ENCODE measurements around the gene HYDIN.
"Not testable (repeated sequence)": the region's sequence is repeated elsewhere in the genome, so short reads cannot be mapped to it uniquely, and the experiment has no call there.

The HYDIN gene

DNA sequence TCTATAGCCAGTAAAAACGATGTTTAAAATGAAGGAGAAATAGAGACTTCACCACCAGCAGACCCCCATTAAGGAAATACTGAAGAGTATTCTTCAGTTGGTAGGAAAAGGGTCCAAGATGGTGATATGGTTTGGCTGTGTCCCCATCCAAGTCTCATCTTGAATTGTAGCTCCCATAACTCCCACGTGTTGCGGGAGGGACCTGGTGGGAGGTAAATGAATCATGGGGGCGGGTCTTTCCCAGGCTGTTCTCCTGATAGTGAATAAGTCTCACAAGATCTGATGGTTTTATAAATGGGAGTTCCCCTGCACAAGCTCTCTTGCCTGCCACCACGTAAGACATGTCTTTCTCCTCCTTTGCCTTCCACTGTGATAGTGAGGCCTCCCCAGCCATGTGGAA, 352.6 kb downstream of the HYDIN start:
- DNase-seq (ENCODE audit: insufficient read length, low spot score); FAIRE-seq: not testable (repeated sequence)

- FAIRE-seq; DNase-seq (ENCODE audit: insufficient read length, low spot score): not testable (repeated sequence)
These were observed 354.1 kb downstream of the HYDIN start for GRCh38 chr16:70876442-70876841.

DNA sequence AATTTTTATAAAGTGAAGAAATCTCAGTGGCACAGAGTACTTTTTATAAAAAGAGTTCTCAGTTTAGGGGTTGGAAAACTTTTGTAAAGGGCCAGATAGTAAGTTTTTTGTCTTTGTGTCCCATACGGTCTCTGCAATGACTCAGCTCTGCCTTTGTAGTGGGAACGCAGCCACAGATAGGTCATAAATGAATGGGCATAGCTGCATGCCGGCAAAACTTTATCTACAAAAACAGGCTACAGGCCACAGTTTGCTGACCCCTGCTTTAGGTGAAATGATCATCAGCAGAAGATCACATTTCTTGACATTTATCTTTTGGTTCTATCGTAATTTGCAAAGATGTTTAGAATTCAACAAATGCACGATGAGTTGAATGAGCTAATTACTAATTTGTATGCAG, 365.8 kb downstream of the HYDIN start:
- FAIRE-seq; DNase-seq (ENCODE audit: insufficient read length, low spot score): not testable (repeated sequence)

GRCh38 chr16:70861996-70862395, 368.5 kb downstream of the HYDIN start:
- not testable (repeated sequence) for FAIRE-seq; DNase-seq (ENCODE audit: insufficient read length, low spot score)

GRCh38 chr16:70851299-70851698, 379.2 kb downstream of the HYDIN start:
- not testable (repeated sequence) for FAIRE-seq; DNase-seq (ENCODE audit: insufficient read length, low spot score)

- not testable (repeated sequence) for FAIRE-seq; DNase-seq (ENCODE audit: insufficient read length, low spot score)
These were observed 406.9 kb downstream of the HYDIN start for GRCh38 chr16:70823498-70824118.

DNA sequence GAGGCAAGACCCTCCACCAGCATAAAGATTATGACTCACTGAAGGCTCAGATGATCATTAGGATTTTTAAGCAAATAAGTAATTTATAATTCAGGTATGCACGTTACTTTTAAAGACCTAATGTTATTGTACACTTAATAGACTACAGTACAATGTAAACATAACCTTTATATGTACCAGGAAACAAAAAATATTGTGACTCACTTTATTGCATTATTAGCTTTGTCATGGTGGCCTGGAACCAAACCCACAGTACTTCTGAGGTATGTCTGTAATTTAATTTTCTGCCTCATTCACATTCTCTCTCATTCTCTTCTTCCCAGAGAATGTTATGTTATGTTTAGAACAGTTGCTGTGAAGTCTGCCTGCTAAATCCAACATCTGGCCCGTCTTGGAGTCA, 407.8 kb downstream of the HYDIN start:
- not testable (repeated sequence) for DNase-seq (ENCODE audit: insufficient read length, low spot score); FAIRE-seq

DNA sequence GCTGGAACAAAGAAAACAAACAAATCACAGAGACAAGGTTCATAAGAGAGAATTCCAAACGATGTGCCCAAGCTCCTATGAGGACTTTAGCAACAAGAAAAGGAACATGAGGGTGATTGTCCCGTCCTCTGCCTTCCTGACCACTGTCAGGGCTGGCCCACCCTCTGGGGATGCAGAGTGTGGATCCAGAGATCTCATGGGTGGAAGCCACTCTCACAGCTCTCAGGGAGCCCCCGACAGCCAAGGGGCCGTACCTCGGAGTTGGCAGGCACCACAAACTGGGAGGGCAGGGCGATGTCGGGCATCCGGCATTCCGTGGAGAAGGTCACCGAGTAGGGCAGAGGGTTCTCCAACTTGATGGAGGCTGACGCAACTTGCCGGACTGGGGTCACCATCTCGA, 412.4 kb downstream of the HYDIN start:
- FAIRE-seq; DNase-seq (ENCODE audit: insufficient read length, low spot score): not testable (repeated sequence)

DNA sequence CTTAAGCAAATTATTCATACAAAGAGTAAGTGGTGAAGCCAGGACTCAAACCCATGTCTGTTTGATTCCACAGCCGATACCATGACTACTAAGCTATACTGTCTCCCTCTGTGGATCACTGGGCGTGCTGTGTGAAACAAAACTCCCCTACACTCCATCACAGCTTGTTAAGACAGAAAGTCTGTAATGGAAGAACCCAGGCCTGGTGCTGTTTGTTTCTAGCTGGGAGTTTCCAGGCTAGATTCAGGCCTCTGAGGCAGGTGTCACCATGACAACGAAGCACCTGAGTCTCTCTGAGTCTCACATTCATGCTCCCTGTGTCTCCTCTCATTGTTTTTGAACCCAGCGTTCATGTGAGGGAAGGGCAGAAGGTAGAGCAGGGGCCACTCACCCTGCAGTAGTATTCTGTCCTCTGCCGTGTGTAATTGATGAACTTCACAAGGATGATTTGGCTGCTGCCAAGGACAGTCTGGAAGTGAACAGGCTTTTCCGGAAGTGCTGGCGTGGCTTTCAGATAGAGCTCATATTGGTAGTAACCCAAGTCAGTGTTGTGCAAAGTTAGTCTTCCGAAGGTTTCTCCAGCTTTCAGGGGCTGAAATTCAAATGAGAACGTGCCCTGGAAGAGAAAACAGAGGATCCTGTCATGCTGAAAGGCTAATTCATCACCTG, 421.0 kb downstream of the HYDIN start:
- FAIRE-seq: no peak
- DNase-seq (ENCODE audit: insufficient read length, low spot score): no peak

DNA sequence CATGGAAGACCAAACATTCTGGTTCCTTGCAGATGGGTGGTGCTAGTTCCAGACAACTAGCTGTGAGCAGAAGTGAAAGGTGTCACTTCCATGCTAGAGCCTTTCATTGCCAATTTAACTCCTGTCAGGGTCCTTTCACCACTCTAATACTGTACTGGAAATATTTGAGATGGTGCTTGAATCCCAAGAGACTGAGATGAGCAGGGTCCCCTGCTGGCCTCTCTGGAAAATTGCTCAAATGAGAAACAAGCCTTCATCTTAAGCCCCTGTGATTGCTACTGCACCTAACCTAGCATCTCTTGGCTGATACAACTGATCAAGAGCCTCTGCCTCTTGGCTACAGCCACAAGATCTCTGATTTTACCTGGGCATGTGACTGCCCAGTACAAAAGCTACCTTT, 422.2 kb downstream of the HYDIN start:
- TF ChIP-seq POLR2AphosphoS5 (IDR thresholded peaks at IDR 0.05; ENCODE audit: low read depth, low read length): no peak
- peak; percentile 46 for TF ChIP-seq SPI1 (IDR thresholded peaks at IDR 0.05; ENCODE audit: low read depth, low read length)
- TF ChIP-seq PAX5 (IDR thresholded peaks at IDR 0.05; ENCODE audit: insufficient read depth, low read length, severe bottlenecking): no peak
- TF ChIP-seq TAF1 (IDR thresholded peaks at IDR 0.05; ENCODE audit: low read depth, low read length): no peak
- TF ChIP-seq POU2F2 (IDR thresholded peaks at IDR 0.05; ENCODE audit: low read depth, low read length): no peak
- no peak for TF ChIP-seq POLR2A (IDR thresholded peaks at IDR 0.05; ENCODE audit: low read depth, low read length)
- FAIRE-seq: no peak
- no peak for DNase-seq (ENCODE audit: insufficient read length, low spot score)

More for the DNA sequence above, 421.0 kb downstream of the HYDIN start:
- TF ChIP-seq POLR2A (IDR thresholded peaks at IDR 0.05; ENCODE audit: low read depth, low read length): no peak
- no peak for TF ChIP-seq SPI1 (IDR thresholded peaks at IDR 0.05; ENCODE audit: low read depth, low read length)
- no peak for TF ChIP-seq TAF1 (IDR thresholded peaks at IDR 0.05; ENCODE audit: low read depth, low read length)
- TF ChIP-seq POU2F2 (IDR thresholded peaks at IDR 0.05; ENCODE audit: low read depth, low read length): no peak
- TF ChIP-seq PAX5 (IDR thresholded peaks at IDR 0.05; ENCODE audit: insufficient read depth, low read length, severe bottlenecking): no peak
- TF ChIP-seq POLR2AphosphoS5 (IDR thresholded peaks at IDR 0.05; ENCODE audit: low read depth, low read length): no peak

DNA sequence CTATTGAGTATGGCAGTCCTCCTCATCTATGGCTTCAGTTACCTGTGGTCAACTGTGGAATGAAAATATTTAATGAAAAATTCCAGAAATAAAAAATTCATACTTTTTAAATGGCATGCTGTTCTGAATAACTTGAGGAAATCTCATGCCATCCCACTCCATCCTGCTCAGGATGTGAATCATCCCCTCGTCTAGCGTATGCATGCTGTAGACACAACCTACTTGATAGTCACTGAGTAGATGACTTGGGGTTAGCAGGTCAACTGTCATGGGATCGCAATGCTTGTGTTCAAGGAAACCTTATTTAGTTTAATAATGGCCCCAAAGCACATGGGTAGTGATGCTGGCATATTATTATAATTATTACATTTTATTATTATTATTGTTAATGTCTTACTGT, 424.7 kb downstream of the HYDIN start:
- FAIRE-seq (no peak), DNase-seq (ENCODE audit: insufficient read length, low spot score) (no peak)
- TF ChIP-seq POU2F2 (IDR thresholded peaks at IDR 0.05; ENCODE audit: low read depth, low read length): no peak
- TF ChIP-seq SPI1 (IDR thresholded peaks at IDR 0.05; ENCODE audit: low read depth, low read length): no peak
- TF ChIP-seq TAF1 (IDR thresholded peaks at IDR 0.05; ENCODE audit: low read depth, low read length): no peak
- TF ChIP-seq POLR2AphosphoS5 (IDR thresholded peaks at IDR 0.05; ENCODE audit: low read depth, low read length): no peak
- no peak for TF ChIP-seq PAX5 (IDR thresholded peaks at IDR 0.05; ENCODE audit: insufficient read depth, low read length, severe bottlenecking)
- no peak for TF ChIP-seq POLR2A (IDR thresholded peaks at IDR 0.05; ENCODE audit: low read depth, low read length)

DNA sequence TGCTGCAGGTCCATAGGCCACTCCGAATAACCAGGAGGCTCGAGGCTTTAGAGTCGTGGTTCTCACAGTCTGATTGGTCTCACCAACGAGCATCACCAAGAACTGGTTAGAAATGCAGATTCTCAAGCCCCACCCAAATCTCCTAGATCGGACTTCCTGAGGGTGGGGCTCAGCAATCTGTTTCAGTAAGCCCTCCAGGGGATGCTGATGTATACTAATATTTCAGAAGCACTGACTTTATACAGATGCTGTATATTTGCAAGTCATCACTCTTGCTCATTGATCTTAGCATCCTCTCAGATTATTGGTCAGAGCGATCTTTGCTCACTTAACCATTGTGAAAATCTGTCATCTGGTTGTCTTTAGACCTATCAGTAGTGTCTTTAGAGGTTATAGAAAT, 425.1 kb downstream of the HYDIN start:
- DNase-seq (ENCODE audit: insufficient read length, low spot score) (no peak), FAIRE-seq (no peak)
- TF ChIP-seq POU2F2 (IDR thresholded peaks at IDR 0.05; ENCODE audit: low read depth, low read length): no peak

- FAIRE-seq (no peak), DNase-seq (ENCODE audit: insufficient read length, low spot score) (no peak)
- no peak for TF ChIP-seq POU2F2 (IDR thresholded peaks at IDR 0.05; ENCODE audit: low read depth, low read length)
- TF ChIP-seq POLR2A (IDR thresholded peaks at IDR 0.05; ENCODE audit: low read depth, low read length): no peak
- no peak for TF ChIP-seq SPI1 (IDR thresholded peaks at IDR 0.05; ENCODE audit: low read depth, low read length)
- TF ChIP-seq TAF1 (IDR thresholded peaks at IDR 0.05; ENCODE audit: low read depth, low read length): no peak
- TF ChIP-seq POLR2AphosphoS5 (IDR thresholded peaks at IDR 0.05; ENCODE audit: low read depth, low read length): no peak
- TF ChIP-seq PAX5 (IDR thresholded peaks at IDR 0.05; ENCODE audit: insufficient read depth, low read length, severe bottlenecking): no peak
These were observed 425.8 kb downstream of the HYDIN start for GRCh38 chr16:70804734-70805169.

Data from GM12891 (cell line).